GM12873 (cell line): ENCODE measurements around the gene TBCCD1.

Source experiments
- CTCF ChIP-seq: IDR thresholded peaks from 2 replicates; pipeline ENCODE4 v1.5.1; 2012; ENCODE audit warnings: low read depth, mild to moderate bottlenecking, moderate library complexity, low read length, control low read depth; ENCODE audit not compliant: insufficient read depth; ENCODE audit errors: missing control alignments

The TBCCD1 gene

GRCh38 chr3:186592682-186593081, 25.5 kb upstream of the TBCCD1 start:
- no peak for TF ChIP-seq CTCF

GRCh38 chr3:186590580-186591295, 23.6 kb upstream of the TBCCD1 start:
- no peak for TF ChIP-seq CTCF

GRCh38 chr3:186589856-186590579, 22.9 kb upstream of the TBCCD1 start:
- no peak for TF ChIP-seq CTCF

GRCh38 chr3:186589121-186589520, 22.0 kb upstream of the TBCCD1 start:
- TF ChIP-seq CTCF, result no peak

GRCh38 chr3:186588632-186589031, 21.5 kb upstream of the TBCCD1 start:
- TF ChIP-seq CTCF, result no peak

- no peak for TF ChIP-seq CTCF
Observed at GRCh38 chr3:186587183-186587582, 20.0 kb upstream of the TBCCD1 start.

- TF ChIP-seq CTCF, result no peak
Observed at GRCh38 chr3:186583831-186584230, 16.7 kb upstream of the TBCCD1 start.
